Measurements from ENCODE around the gene PTGDS.

PTGDS gene

DNA sequence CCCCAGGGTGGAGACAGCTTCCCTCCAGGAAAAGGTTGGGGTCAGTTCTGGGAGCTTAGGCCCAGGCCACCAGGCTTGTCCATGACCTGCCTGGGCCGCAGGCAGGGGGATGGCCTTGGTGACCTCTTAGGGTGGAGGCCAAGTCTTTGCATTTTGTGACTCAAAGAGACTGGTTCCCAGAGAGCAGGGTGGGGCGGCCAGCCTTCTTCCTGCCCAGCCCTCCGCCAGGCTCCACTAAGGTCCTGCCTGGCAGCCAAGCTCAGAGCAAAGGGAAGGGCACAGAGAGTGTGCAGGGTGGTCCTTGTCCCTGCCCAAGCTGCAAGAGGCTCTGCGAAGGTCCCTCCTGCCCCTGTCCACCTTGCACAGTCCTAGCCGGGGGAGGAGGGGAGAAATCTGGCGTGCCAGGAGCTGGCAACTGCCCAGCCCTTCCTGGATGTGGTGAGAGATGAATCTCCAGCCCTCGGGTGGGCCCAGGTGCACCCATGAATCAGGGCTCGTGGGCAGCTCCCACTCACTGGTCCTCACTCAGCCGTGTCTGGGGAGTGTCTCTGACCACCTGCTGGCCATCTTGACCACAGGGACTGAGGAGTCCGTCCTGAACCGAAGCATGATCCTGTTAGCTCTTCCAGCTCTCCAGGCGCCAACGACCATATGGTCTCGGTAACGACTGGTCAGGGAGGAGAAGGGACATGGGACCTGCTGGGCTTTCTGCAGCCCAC lies 2.3 kb upstream of the PTGDS start:
- no peak for DNase-seq

DNA sequence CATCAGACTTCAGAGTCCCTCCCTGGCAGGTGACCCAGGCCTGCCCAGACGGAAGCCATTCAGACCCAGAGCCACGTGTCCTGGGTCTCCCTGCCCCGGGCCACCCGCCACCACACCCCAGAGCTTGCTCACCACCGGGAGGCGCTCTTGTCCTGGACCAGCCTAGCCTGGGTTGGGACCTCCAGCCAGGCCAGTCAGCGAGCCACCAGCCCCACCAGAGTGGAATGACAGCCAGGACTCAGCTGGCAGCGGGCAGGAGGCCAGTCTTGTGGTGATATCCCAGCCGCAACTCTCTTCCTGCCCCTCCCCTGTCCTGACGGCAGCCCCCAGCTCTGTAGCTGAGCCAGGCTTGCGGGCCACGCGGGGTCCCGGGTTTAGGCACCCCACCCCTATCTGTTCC lies 1.7 kb upstream of the PTGDS start:
- DNase-seq = peak; percentile 34

DNA sequence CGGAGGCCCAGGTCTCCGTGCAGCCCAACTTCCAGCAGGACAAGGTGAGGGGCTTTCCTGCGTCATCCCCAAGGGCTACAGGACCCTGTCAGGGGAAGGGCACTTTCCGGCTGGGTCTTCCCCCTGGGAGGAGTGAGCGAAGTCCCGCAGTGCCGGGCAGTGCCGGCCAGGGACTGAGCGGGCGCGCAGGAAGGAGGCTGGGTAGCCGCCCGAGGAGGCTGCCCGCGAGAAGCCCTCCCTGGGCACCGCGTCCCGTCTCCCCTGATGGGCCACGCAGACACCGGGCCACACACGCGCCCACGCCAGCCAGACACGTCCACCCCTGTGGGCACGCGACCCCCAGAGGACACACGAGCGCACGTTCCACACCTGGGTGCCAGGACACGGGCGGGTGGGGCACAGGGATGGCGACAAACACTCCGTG lies 357 bp downstream of the PTGDS start:
- DNase-seq = no peak

DNA sequence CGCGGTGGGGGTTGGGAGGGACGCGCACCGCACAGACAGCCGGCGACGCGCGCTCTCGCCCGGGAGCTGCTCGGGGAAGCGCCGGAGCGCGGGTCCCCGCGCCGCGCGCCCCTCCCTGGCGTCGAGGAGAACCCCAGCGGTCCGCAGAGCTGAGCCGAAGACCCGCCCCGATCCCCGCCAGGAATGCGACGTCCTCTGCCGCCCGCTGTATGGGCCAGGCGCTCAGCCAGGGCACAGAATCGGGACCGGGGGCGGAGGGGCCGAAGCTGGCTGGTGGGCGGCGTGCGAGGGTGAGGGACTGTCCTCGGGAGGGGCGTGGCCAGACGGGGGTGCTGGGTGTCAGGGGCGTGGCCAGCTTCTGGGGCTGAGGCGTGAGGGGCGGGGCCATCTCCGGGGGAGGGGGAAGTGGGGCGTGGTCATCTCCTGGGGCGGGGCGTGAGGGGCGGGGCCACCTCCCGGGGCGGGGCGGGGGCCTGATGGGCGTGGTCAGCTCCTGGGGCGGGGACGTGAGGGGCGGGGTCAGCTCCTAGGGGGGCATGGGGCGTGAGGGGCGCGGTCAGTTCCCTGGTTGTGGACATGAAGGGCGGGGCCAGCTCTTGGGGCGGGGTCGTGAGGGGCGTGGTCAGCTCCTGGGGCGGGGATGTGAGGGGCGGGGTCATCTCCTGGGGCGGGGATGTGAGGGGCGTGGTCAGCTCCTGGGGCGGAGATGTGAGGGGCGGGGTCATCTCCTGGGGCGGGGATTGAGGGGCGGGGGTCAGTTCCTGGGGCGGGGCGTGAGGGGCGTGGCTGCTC lies 965 bp downstream of the PTGDS start:
- peak; percentile 74 for DNase-seq

DNA sequence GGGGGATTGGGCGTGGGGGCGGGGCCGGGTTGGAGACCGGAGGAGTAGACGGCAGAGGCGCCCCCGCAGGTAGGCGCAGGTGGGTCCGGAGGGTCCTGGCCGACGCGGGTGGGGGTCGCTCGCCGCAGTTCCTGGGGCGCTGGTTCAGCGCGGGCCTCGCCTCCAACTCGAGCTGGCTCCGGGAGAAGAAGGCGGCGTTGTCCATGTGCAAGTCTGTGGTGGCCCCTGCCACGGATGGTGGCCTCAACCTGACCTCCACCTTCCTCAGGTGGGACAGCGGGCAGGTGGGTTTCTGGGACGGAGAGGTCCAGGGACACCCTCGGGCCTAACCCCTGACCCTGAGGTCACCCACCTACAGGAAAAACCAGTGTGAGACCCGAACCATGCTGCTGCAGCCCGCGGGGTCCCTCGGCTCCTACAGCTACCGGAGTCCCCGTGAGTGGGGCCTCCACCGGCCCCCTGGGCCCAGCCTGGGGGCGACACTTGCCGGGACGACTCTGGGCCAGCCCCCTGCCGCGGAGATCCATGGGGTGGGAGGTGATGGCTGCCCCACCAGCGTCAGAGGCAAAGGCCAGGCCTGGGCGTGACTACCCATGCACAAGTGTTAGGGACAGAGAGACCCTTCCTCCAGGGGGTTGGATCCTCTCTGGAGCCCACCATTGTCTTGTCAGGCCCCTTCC lies 1.7 kb downstream of the PTGDS start:
- no peak for DNase-seq

DNA sequence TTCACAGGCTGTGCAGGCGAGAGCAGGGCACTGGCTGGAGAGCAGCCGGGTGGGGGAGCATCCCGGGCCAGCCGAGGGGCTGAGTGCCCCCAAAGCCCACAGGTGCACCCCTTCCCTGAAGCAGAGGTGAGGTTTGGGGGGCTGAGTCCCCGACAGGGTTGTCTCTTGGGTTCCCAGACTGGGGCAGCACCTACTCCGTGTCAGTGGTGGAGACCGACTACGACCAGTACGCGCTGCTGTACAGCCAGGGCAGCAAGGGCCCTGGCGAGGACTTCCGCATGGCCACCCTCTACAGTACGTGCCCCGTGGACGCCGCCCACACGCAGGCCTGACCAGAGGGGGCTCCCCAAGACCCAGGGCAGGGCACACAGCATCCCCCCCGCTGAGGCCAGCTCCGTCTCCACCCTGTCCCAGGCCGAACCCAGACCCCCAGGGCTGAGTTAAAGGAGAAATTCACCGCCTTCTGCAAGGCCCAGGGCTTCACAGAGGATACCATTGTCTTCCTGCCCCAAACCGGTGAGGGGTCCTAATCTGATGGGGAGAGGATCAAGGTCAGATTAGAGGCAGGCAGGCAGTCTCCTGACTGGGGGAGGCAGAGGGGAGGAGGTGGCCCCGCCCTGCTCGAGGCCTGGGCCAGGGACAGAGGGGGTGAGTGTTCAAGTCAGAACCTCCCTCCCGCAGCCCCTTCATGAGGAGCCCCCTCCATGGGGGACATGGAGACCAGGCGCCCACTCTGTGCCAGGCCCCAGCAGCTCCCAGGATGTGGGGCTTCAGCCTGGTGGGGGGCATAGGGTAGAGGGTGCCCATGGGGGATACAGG lies 2.7 kb downstream of the PTGDS start:
- no peak for DNase-seq

DNA sequence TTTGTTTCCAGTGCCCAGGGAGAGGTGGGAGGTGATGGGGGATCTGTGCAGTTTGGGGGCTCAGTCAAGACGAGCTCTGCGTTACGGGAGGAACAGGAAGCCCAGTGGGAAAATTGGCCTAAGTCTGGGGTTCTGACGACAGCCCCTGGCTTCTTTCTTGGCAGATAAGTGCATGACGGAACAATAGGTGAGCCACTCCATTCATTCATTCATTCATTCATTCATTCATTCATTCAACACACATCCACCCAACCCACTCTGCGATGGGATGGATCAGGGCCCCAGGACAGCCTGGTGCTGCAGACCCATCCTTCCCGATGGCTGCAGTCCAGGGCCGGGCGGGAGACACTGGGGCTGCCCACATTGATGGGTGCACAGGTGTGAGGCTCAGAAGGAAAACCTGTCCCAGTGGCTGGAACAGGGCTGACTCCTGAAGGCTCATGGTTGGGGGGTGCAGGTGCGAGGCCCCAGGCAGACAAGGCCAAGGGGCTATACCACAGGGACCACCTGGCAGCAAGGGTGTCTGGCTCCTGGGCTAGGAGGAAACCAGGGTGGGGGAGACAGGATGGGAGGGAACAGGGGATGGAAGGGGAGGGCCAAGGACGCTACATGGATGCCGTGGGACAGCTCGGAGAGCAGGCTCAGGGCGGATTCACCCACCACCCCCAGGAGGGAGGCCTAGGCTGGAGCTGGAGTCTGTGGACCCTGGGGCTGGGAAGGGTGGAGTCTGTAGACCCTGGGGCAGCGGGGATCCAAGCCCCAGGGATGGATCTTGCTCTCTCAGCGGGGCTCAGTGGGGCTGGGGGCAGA lies 3.6 kb downstream of the PTGDS start:
- no peak for DNase-seq

DNA sequence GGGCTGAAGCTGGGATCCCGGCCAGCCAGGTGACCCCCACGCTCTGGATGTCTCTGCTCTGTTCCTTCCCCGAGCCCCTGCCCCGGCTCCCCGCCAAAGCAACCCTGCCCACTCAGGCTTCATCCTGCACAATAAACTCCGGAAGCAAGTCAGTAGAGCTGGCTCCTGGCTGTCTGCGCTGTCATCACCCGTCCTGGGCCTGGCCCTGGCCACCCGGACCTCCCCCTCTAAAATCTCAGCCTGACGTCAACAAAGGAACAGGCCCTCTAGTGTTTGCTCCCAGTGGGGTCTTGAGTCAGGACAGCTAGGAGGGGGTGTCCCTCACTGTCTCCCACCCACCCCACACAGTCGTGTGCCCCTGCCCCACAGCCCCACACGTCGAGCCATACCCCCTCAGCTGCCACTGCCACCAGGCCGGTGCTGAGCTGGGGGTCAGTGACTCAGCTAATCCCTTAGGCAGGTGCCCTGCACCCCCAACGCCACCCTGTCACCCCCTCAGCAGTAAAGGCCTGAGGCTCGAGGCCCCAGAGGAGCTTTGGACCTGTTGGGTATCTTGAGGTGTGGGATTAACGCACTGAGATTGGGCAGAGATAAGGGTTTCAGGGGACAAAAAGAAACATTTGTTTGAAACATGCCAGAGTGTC lies 4.4 kb downstream of the PTGDS start:
- no peak for DNase-seq

DNA sequence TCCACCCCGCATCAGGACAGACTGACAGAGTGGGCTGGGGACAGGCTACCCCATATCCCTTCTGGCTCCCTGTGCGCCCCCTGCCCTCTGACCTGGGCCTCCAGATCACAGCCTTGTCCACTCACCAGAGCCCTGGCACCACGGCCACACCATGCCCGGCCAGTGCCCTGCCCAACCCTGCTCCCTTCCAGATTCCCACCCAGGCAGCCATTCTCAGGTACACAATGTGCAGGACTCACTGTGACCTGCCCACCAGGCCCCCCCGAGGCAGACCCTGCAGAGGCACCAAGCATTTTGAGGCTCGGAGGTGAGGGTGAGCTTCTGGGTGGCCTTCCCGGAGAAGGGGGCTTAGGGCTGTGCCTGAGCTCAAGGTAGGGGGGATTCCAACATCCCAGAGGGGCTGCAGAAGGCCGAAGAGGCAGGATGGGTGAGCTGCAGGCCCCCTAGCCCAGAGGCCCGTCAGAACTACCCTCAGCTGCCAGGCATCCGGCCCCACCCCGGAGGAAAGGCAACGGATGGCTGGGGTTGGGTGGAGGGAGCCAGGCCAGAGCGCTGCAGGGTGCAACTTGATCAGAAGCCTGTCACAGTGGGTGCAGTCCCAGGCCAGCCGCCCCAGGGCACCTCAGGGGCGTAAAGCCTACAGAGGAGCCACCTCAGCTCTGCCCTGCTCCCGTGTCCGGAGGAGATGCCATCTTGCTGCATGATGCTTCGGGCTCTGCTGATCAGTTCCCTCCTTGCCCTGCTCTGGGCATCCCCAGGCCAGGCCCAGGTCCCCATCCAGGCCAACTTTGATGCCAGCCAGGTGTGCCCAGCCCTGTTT lies 5.1 kb downstream of the PTGDS start, which contains the start of gene LCNL1:
Gene LCNL1, plus strand, starts transcription at position 762 of the 820 bp plus-strand sequence. CDS start 594 bp downstream, outside the sequence.
- DNase-seq = no peak

DNA sequence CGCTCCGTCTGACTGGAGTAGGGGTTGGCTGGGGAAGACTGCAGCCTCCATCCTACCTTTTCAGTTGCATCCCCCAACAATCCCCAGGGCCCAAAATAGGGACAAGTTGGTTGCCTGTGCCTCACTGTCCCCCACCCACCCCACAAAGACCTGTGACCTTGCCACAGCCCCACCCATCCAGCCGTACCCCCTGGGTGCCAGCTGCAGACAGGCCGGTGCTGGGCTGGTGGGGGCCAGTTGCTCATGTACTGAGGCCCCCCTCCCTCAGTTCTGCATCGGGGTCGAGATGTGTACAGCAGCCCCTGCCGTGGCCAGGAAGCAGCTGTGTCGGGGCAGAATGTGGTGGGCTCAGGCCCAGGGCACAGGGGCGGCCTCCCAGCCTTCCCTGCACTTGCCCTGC lies 5.9 kb downstream of the PTGDS start:
- DNase-seq = no peak

DNA sequence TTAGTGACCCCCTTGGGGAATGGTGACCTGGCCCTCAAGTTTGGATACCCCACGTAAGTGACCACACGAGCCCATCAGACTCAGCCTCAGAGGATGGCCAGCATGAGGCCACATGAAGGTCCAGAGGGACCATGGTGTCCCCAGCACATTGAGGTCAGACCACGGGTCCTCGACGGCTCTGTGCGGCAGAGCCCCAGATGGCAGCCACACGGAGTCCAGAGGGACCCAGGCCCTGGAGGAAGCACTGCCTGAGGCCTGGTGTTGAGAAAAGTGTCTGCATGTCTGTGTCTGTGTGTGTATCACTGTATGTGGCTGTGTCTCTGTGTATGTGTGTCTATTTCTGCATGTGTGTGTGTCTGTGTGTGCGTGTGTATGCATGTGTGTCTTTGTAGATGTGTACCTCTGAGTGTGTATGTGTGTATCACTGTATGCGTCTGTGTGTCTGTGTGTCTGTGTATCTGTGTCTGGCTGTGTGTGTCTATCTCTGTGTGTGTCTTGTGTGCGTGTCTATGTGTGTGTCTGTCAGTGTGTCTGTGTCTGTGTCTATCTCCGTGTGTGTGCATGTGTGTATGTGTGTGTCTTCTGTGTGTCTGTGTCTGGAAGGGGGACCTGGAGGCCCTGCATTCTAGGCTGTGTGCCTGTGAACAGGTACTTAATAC lies 6.5 kb downstream of the PTGDS start:
- no peak for DNase-seq

DNA sequence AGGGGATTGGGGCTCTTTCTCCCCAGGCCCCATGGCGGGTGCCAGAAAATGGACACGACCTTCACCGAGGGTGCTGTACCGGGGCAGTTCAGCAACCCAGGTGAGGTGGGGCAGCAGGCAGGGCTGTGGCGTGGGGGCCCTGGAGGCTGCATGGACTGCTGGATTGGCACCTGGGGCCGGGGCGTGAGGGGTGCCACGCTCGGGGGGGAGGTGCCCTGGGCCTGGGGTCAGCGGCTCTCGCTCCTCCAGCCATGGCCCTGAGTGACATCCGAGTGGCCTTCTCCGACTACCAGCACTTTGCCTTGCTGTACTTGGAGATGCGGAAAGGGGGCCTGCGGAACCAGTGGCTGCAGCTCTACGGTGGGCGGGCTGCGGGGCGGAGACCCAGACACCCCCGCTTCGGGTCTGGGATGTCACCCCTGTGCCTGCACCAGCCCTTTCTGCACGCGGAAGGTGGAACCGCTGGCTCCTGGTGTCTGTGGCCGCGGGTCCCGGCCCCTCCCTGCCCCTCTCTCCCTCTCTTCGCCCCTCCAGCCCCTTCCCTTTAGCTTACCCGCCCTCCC lies 7.2 kb downstream of the PTGDS start:
- DNase-seq = no peak

DNA sequence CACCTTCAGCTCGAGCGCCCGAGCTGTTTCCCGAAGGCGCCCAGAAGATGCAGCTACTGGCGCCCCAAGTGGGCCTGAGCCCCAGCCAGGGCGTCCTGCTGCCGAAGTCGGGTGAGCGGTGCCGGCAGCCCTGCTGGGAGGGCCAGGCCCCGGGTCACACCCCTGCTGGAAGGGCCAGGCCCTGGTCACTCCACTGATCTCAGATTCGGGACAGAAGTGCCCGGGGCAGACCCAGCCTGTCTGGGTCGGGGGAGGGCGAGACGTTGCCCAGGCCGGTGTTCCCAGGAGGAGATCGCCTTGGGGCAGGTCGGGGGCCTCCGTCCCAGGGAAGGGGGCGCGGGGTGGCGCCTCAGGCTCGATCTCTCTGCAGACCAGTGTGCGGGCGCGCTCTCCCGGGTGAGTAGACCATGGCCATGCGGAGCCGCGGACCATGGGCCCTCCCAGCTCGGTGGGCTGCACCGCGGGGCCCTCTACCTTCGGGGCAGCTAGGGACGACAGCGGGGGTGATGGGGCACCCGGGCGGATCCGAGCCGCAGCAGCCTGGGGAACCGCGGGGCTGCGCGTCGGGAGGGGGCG lies 7.8 kb downstream of the PTGDS start:
- no peak for DNase-seq

DNA sequence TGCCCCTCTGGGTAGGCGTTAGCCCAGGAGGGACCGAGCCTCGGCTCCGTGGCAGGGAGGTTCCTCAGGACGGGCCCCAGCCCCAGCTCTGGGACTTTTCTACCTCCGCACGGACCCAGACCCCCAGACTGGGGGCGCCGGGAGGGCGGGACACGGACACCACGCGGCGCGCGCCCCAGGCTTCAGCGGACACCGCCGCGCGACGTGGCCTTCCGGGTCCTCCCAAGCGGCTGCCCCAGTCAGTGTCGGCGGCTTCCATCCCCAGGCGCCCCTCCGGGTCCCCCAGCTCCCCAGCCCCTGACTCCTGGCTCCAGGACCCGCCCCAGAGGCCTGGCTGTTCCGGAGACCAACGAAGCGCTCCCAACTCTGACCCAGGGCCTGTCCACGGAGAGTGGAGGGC lies 8.5 kb downstream of the PTGDS start:
- no peak for DNase-seq

DNA sequence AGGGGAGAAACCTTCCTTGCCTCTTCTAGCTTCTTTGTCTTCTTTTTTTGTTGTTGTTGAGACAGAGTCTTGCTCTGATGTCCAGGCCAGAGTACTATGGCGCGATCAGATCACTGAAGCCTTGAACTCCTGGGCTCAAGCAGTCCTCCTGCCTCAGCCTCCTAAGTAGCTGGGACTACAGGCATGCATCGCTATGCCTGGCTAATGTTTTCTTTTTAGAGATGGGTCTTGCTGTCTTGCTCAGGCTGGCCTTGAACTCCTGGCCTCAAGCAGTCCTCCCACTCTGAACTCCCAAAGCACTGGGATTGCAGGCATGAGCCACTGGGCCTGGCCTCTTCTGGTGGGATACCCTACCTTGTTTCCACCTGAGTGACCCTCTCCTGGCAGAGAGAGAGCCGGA lies 11.6 kb downstream of the PTGDS start:
- DNase-seq = no peak

DNA sequence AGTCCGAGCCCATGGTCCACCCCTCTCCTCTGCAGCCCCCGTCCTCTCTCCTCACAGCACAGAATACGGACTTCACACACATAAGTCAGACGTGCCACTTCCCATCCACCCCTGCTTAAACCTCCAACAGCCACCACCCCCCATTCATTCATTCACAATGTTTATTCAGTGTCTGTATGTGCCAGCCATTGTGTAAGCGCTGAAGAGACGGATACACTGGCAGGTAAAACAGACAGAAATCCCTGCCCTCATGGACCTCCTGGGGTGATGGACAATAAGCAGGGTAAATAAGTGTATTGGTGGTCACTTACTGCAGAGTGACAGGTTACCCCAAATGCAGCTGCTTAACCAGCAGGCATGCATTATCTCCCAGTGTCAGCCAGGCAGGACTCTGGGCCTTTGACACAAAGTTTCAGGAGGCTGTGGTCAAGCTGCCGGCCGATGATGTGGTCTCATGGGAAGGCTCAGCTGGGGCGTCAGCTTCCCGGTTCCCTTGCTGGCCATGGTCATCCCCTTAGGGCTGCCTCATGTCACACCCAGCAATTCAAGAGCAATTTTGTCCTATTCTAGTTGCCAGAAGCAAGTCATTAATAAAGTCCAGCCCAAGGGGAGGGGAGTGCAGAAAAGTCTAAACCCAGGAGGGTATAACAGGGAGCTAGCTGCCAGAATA lies 13.1 kb downstream of the PTGDS start:
- DNase-seq = no peak

DNA sequence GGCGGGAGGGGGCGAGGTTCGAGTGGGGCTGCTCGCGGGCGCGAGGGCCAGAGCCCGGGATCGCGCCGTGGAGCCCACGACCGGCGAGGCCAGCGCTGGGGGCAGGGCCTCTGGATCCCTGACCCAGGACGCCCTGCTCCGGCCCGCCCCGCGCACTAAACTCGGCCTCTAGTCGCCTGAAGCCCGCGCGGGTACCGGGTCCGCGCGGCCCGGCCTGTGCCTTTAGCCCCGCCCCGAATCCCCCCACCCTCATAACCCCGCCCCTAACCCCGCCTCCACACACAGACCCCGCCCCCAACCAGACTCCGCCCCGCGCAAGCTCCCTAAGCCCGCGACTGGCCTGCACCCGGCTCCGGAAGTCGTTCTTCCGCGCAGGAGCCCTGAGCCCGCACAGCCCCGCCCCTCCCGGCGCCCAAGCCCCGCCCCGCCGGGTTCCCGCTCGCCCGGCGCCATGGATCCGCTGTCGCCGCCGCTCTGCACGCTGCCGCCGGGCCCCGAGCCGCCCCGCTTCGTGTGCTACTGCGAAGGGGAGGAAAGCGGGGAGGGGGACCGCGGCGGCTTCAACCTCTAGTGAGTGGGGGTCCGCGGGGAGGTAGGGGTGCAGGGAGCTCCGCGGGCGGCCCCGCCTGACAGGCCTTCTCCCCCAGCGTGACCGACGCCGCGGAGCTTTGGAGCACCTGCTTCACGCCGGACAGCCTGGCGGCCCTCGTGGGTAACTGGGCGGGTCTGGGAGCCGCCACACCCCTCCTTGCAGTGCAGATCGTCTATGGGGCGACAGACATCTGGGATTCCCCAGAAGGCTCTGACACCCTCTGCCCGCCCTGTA lies 14.9 kb downstream of the PTGDS start, which contains the start of gene PAXX:
Gene PAXX, plus strand, starts transcription at position 430 of the 826 bp plus-strand sequence. Its CDS starts 22 bp downstream, at position 452.
- peak; percentile 93 for DNase-seq
